ENCODE results near the gene SH3RF3. TPM values are rescaled to one million over a fixed set of nuclear protein-coding genes. Genes with fewer than 3 reads are reported as not detected.

Gene SH3RF3
- polyA plus RNA-seq, 5 donors = 6.1 to 8.9 (median 7.3) TPM

DNA sequence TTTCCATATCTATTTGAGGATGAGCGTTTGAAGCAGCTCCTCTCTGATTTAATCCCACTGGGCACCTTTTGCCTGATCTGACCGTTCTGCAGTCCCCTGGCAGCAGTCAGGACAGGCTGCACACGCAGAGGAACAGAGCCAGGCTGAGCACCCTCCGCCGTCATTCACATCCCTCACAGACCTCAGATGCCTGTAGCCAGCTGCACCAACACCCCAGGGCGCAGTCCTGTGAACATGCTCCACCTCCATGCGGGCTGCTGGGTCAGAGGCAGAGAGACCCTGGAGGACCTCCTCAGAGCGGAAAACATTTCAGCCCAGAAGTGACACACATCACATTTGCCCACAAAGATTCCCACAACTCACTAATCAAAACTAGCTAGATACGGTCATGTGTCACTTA is 338.7 kb downstream of the SH3RF3 start:
- DNase-seq = no peak

DNA sequence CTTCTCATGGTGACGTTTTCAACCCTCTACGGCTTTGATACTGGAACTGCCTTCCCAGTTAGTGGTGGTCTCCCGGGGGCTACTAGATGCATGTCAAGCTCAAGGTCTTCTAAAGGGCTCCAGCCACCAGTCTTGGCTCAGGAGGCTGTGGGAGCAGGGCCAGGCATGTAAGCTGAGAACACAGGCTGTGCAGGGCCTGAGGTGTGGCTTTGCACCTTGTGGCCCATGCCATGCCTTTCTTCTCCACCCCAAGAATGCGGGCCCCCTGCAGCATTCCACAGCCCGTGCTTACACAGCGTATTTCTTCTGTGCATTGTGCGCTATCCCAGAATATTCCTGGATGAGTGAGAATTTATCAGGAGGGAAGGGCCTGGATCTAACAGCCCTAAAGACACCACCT is 339.9 kb downstream of the SH3RF3 start:
- DNase-seq = no peak

DNA sequence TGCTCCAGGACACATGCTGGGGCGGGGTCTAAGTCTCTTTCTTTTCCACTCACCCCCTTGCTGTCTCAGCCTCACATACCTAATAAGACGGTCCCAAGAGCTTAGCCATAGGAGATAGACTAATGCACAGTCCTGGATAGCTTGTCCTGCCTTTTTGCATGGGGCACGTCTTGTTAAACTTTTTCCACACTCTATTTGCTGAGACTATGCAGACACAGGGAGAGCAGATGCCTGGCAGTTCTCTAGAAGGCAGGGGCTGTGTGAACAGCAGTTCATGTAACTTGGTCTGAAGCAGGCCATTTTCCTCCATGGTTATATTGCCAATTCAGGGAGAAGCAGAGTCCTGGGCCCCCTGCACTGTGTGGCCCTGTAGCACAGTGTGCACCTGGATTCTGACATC is 342.7 kb downstream of the SH3RF3 start:
- DNase-seq = no peak

DNA sequence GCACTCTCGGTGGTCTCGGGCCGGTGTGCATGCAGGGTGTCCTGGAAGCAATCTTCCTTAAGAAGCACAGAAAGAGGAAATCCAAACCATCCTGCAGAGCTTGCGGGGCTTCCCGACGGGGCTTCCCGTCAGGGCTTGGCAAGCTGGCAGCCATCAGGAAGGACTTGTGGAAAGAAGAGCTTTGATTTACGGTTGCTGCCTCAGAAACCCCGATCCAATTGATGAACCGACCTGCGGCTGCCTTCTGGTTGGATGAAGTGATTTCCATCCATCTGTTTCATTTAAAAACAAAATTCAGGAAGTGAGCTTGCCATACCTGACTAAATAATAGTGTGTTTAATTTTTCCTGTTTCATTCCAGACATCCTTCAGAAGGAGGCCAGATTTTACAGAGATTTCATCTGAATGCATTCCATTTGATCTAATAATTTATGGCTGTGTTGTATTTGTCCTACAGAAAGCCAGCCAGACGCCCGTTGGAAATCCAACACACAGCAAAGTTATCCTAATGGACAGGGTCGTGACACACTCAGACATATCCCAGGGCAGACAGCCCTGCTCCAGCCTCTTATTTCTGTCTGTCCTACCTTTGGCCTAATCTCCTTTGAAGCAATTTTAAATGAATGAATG is 343.4 kb downstream of the SH3RF3 start:
- no peak for DNase-seq

DNA sequence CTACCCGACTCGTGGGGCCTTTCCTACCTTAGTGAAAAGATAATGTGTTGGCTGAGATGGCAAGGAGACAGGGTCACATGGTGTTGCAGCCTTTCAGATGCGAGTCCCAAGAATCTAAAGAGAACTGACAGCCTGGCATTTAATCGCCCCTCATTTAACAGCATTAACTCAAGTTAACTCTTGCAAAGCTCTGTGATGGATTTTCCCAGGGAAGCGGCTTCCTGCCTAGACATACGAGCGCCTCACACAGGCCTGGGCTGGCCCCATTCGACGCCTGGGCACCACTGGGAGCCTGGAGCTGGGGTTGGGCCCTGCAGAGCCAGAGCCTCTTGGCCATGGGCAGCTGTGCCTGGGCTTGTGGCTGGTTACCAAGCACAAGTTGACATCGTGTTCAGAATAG is 344.0 kb downstream of the SH3RF3 start:
- DNase-seq = no peak

DNA sequence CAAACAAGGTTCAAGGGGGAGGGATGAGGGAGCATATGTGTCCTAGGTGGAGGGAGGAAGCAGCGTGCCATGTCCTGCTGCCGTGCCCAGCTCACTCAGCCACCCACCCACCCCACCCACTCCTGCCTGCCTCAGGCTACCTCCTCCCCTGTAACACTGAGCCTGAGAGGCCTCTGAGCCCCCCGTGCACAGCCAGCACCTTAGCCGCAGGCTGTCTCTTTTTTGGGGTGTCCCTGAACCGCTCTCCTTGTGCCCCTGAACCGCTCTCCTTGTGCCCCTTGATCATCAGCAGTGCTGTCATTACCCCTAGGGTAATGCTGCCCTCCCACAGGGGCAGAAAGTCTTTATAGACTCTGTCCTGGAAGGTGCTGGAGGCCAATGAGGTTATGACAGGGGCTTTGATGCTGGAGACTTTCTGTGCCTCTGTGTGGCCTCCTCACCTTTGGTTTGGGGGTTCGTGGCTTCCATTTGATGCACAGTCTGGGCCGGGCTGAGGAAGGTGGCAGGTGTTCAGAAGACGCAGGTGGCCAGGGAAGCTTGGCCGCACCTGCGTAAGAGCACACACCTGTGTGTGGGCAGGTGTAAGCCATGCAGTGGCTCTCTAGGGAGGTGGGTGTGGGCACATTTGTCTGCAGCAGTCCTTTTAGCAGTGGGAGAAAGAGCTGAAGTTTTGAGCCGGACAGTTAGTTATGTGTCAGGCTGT is 344.8 kb downstream of the SH3RF3 start:
- no peak for DNase-seq

DNA sequence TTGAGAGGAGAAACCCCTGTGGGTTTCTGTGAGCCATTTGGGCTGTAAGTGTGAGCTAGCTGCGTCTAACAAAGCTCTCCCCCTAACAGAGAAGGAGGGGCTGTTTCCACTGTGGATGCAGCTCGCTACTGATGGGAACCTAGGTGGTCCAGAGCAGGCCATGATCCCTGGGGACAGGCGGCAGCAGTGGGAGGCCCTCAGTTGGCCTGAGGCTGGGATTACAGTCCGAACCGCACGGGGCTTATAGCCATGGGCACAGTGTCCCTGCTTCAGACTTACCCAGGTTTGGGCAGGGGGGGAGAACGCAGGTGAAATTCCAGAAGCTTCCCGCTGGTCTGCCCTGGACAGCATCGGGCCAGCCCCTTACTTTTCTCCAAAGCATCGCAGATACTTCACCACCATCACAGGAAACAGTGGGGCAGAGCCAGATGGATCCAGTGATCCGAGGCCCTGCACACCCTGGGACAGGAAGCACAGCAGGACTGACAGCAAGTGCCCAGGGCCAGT is 345.4 kb downstream of the SH3RF3 start:
- DNase-seq = no peak

DNA sequence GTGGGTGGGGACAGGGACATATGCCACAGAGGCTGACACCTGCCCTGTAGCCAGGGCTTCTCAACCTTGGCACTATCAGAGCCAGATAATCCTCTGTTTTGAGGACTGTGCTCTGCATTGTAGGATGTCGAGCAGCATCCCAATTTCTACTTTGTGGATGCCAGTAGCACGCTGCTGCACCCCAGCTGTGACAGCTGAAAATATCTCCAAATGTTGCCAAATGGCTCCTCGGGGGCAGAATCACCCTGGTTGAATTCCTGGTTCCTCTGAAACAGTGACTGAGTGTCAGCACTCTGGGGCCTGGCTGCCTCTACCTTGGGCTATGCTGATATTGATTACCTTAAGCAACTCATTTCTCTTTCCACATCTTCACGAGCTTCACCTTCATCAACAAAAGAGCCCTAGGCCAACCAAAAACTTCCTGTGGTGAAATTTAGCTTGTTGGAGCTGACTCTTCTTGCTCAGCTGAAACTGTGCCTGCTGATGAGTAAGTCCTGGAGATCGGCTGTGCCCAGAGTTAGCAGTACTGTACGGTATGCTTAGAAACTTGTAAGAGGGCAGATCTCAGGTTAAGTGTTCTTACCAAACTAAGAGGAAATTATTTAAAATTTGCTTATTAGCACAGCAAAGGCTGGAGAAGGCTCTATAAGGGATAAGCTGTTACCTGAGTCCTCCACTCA is 346.7 kb downstream of the SH3RF3 start:
- DNase-seq = no peak

DNA sequence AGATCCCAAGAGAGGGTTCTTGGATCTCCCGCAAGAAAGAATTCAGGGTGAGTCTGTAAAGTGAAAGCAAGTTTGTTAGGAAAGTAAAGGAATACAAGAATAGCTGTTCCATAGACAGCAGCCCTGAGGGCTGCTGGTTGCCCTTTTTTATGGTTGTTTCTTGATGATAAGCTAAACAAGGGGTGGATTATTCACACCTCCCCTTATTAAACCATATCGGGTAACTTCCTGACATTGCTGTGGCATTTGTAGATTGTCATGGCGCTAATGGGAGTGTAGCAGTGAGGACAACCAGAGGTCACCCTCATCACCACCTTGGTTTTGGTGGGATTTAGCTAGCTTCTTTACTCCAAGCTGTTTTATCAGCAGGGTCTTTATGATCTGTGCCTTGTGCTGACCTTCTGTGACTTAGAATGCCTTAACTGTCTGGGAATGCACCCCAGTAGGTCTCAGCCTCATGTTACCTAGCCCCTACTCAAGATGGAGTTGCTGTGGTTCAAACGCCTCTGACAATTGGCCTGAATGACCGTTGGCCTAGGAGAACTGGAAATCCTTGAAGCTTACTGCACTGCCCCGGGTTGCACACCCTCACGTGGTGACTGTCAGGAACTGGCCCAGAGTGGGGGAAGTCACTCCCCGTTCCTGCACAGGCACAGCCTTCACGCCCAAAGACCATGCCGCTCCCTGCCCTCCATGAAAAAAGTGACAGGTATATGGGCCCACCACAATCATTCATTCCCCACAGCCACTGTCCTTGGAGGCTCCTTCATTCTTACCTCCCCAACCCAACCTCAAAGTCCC is 347.8 kb downstream of the SH3RF3 start:
- no peak for DNase-seq

DNA sequence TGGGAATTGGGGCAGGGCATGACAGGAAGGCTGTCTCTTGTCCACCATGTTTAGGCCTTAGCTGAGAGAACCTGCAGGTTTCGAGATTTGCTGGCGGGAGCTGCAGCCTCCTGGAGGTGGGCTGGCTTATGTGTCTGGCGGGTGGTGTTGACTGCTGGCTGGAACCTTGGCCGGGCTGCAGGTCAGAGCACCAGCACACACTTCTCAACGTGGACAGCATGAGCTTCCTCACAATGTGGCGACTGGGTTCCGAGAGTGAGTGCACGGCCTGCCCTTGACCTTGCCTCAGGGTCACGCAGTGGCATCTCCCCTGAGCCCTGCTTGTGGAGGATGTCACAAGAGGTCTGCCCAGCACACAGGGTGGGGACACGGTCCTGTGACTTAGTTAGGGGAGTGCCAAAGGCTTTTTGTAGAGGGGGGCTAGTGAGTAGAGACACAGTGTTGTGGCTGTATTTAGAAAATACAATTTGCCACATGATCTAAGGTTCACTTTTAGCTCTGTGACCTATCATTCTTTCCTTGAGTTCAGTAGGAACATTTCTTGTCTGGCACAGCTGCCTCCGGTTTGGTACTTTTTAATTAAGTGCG is 350.0 kb downstream of the SH3RF3 start:
- no peak for DNase-seq

DNA sequence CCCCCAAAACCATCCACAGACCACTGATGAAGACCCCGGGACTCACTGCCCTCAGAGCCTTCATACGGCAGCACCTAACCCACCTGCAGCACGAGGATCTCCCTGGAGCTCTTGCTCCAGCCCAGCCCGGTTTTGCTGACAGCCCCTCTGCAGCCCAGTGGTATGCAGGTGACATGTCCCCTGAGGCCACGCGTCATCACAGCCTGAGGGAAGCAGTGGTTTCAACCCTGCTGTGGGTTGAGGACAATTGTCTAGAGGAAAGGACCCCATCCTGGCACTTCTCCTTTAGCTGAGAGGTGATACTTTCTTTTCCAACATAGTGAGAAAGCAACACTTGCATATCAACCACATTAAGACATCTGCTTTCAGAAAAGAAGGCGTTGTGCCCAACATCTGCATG is 350.8 kb downstream of the SH3RF3 start:
- DNase-seq = no peak

DNA sequence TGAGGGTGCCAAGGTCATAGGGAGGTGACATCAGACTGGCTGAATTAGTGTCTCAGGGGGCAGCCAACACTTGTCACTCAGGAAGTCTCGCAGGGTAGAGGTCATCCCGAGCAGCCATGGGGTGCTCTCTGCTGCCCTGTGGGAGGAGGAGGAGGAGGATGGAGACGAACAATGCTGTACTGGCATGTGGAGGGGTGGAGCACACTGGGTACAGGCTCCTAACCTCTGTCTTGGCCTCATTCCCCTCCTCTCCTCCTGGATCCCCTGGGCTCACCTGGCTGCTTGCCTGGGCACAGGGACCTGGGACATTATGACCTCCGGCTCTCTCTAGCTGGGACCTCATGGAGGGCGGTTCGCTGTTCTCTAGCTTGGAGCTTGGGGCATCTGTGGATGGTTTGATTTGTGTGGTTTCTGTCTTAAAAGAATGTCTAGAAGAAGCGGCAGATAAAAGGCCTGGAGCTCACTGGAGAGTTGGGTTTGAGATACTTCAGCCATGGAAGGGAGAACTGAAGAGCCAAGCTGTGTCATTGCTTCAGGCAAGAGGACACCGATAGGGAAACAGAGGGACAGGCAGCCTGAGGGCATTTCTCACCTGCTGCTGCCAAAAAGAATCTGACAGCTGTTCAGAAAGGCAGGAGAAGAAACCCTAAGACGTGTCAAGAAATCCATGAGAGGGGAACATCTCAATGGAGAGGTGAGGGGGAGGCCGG is 351.6 kb downstream of the SH3RF3 start:
- DNase-seq = no peak

DNA sequence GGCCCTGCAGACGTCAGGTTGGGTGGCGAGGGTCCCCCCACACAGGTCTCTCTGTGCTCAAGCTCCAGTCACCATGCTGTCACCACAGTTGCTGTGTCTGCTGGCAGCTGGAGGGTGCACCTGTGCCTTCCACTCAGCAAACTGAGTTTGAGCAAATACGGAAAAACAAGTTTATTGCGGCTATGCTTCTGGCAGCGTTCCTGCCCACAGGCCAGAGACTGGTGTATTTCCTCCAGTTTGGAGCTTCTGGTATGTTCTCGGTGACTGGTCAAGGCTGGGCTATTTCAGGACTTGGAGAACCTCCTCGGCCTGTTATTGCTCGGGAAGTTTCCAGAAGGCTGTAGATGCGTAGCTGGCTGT is 352.2 kb downstream of the SH3RF3 start:
- no peak for DNase-seq

DNA sequence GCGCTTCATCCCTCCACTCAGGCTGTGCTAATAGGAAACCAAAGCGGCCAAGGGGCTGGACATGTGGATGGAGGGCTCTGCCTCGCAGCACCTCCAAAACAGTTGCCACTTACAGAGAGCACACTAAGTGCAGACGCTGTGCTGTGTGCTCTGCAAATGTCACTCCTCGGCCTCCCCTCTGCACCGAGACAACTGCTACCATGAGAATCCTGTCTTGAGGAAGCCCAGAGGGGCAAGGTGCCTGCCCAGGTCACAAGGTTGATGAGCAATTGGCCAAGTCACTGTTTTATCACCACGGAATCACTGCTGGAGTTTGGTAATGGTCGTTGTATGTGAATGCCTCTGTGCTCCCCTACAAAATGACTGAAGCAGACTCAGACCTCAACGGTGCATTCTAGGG is 352.6 kb downstream of the SH3RF3 start:
- no peak for DNase-seq

DNA sequence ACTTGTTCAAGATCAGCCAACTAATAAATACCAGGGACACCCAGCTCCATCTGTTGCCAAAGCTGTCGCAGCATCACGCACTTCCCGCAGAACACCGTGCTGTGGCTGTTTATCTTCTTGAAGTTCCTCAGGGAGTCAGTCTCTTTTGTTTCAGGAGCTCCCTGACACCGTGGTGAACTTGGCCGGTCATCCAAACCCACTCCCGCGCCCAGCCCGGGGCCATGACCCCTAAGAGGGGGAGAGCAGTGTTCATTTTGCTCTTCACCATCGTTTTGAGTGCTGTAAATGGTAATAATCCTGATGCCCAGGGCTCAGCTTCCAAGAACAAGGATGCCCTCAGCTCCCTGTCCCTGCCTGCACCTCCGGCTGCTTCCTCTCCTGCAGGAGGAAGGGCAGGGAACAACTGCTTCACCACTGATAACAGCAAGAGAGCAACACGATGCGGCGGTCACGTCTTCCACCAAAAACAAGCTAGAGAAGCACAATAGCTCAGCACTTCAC is 353.4 kb downstream of the SH3RF3 start:
- DNase-seq = no peak

DNA sequence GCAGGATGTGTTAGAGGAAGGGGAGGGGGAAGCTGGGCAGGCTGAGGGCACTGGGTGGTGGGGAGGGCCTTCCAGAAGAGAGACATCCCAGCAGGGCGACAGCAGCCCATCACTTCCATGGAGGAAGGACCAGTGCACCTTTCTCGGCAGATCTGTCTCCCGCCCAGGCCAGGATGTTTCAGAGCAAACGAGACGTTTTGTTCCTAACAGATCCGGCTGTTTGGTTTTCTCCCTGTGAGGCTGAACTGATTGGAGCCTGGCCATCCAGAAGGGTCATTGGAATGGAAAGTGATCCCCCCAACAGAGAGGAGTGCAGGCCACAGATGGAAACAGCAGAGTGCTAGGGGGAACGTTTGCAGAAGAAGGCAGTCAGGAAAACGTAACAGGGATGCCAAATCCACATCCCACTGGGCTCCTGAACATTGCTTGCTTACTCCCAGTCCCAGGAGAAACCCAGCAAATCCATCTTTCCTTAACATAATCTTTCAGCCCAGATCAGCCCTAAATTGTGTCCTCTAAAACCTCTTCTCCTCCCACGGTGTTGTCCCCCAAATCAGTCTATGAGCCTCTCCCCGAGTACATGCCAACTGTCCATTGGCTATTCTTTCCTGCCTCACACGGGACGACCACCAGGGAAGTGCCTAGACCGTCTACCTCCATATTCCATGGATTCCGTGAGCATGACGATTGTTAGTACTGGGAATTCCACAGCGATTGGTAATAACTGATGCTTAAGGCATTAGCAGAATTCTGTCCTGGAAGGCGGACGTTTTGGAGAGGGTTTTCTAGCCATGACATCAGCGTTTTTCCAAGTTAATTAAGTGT is 357.9 kb downstream of the SH3RF3 start:
- DNase-seq = no peak

DNA sequence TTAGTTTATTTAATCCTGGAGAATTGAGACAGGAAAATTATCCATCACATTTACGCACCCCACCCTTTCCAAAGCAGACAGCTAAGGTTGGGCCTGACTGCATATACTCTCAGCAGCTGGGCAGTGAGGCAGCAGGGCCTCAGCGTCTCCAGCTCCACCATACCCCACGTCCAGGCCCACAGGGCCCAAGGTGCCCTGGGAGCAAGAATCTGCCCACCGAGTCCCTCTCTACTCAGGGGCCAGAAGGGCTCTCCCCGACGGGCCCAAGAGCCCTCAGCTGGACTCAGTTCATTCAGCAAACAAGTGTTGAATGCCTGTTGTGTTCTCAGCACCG is 358.5 kb downstream of the SH3RF3 start:
- DNase-seq = no peak

DNA sequence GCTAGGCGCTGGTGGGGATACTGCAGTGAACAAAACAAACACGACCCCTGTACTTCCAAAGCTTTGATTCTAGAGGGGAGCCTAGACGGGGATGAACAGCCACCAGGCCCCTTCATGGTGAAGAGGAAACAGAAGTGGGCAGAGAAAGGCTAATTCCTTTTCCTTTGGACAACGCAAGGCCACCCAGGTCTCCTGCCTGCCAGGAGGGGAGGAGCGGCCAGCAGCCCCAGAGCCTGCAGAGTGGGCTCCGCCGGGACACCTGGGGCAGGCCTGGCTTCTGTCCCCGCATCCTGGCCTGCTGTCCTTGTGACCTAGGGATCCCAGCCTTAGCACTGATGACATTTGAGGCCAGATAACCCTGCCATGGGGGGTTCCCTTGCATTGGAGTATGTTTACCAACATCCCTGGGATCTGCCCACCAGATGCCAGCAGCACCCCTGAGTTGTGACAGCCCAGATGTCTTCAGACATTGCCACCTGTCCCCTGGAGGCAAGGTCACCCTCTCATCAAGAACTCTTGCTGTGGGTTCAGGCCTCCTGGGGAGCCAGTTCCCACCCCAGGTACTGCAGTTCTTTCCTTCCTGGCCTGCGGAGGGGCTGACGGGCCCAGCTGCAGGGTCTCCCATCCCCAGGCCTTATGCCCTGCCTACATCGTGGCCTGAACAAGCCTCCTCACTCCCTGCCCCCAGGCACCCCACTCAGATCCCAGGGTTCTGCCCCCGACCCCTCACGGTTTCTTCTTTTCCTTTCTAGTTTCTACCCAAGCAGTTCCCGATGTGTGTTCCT is 359.1 kb downstream of the SH3RF3 start:
- DNase-seq = no peak

DNA sequence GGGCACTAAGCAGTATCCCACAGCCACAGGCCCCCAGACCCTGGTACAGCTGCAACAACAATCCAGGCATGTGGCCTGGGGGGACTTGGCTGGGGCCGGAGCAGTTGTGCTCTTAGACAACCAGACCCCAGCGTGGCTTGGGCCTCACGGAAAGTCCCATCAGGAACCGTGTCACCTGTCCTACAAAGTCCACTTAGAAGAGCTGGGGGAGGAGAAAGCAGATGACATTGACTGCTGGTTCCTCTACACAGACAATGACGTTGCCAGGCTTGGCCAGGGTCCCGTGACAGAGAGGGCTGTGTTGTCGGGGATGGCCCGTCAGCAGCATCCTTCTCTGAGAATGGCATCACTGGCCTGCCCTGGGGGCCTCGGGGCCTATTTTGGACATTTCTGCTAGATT is 360.3 kb downstream of the SH3RF3 start:
- DNase-seq = no peak

Data from right lung (tissue), 5 donors.